Kidney (tissue), 14 donors: ENCODE measurements around the gene CAMKMT. TPM values are rescaled to one million over a fixed set of nuclear protein-coding genes. Genes with fewer than 3 reads are reported as not detected.

Source experiments
- DNase-seq, 5 donors: peaks; one replicate each; pipeline ENCODE4 v3.0.0-alpha.2; 2013 to 2020
- FAIRE-seq: peaks from 2 replicates; lab custom pipeline; 2012; peaks lifted over from hg19 to GRCh38; lab: Jason Lieb, UNC
- H3K27ac ChIP-seq, 2 donors: one replicate each; pipeline ENCODE4 v1.7.0; 2013; ENCODE audit warnings: low read depth in 2 of 2, low read length in 2 of 2, inconsistent platforms in 1 of 2
- H3K27me3 ChIP-seq: one replicate; pipeline ENCODE4 v1.7.1; 2013; ENCODE audit warnings: low read length, inconsistent platforms; ENCODE audit not compliant: control insufficient read depth, insufficient read depth
- H3K36me3 ChIP-seq, 3 donors: one replicate each; pipeline versions ENCODE4 v1.7.0 to v1.7.1; 2013; ENCODE audit warnings: low read length in 3 of 3, control low read depth in 1 of 3, inconsistent platforms in 1 of 3; ENCODE audit not compliant: insufficient read depth in 3 of 3, control insufficient read depth in 2 of 3
- H3K4me1 ChIP-seq, 3 donors: one replicate each; pipeline versions ENCODE4 v1.7.0 to v1.7.1; 2013; ENCODE audit warnings: low read length in 3 of 3, inconsistent platforms in 1 of 3, low read depth in 1 of 3; ENCODE audit not compliant: control insufficient read depth in 2 of 3, insufficient read depth in 2 of 3
- H3K4me3 ChIP-seq, 3 donors: one replicate each; pipeline versions ENCODE4 v1.7.0 to v1.8.1; 2013; ENCODE audit warnings: low read length in 3 of 3, control low read depth in 1 of 3, inconsistent platforms in 1 of 3
- H3K9ac ChIP-seq, 3 donors: one replicate each; pipeline versions ENCODE4 v1.7.0 to v1.7.1; 2013; ENCODE audit warnings: low read length in 3 of 3, control low read depth in 1 of 3, inconsistent platforms in 1 of 3
- H3K9me3 ChIP-seq, 3 donors: one replicate each; pipeline versions ENCODE4 v1.7.0 to v1.7.1; 2013; ENCODE audit warnings: low read length in 3 of 3, control low read depth in 1 of 3, inconsistent platforms in 1 of 3; ENCODE audit not compliant: control insufficient read depth in 2 of 3, insufficient read depth in 1 of 3
- CTCF ChIP-seq: IDR thresholded peaks from 3 replicates; pipeline ENCODE4 v1.5.1; 2012; ENCODE audit warnings: mild to moderate bottlenecking, moderate library complexity, borderline replicate concordance; ENCODE audit not compliant: insufficient read depth; ENCODE audit errors: extremely low read depth
- intact Hi-C: fragments of 100-400 bp; cut with DNase I; formaldehyde crosslinking; loops from one replicate; pipeline ENCODE4 v1.11.1; 2022
- polyA plus RNA-seq: library from polyadenylated mRNA; stranded (reverse); fragments of 350-450 nt; fragmentation: Illumina TruSeq; extraction: RNeasy Lipid Tissue Mini Kit (QIAGEN cat#74804); gene quantifications from one replicate; pipeline ENCODE4 v1.2.3, GENCODE V29; 2014; ENCODE audit warnings: low read depth, low replicate concordance; ENCODE audit not compliant: insufficient read depth
- total RNA-seq: library from RNA; stranded (reverse); fragmentation: NEBNext Ultra II Directional; extraction: Animal tissue kit (Norgen Biotek cat#: 25700); gene quantifications from one replicate; pipeline ENCODE4 v1.2.1, GENCODE V29; 2021
- donor health status: control.
- donor health status: control.
- donor health status: control.
- donor health status: control.
- donor health status: control.
- donor health status: DM: yes; HTN: yes; CAD: no.
- donor health status: Normal renal cell carcinoma (clear cell type).

CAMKMT gene
- total and polyA plus RNA-seq, 2 donors from 2014 or later = 9.9 to 14.5 TPM

GRCh38 chr2:44537264-44537663, 175.5 kb downstream of the CAMKMT start:
- Histone ChIP-seq H3K27me3 (no peaks in the 10 kb centered on the region), H3K36me3 (no peaks in the 10 kb centered on the region), H3K4me3 (no peak overlapping the region), H3K9ac (no peak overlapping the region), H3K4me1 (no peaks in the 10 kb centered on the region), H3K27ac (no peak overlapping the region), H3K9me3 (no peaks in the 10 kb centered on the region)
- DNase-seq = no peak
- no peak for FAIRE-seq
- no peak for TF ChIP-seq CTCF
- intact Hi-C loops = no loop called here

DNA sequence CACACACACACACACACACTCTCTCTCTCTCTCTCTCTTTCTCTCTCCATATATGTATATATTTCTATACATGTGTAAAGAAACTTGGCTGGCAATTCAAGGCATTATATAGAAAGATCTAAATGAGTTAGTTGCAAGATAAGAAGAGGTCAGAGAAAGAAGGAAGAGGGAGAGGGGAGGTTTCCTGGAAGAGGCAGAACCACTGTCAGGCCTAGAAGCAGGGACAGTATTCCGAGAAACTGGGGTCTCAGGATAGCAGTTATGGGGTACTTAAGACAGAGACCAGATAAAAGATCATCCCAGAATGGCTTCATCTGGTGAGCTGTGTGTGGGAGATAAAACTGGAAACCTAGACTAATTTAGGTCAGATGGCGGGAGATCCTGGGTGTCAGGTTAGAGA, 180.8 kb downstream of the CAMKMT start:
- H3K27me3 ChIP-seq = no peaks in the 10 kb centered on the region
- intact Hi-C loops = no loop called here
- FAIRE-seq (no peak), DNase-seq (no peak)
- no peak overlapping the region for H3K27ac ChIP-seq
- TF ChIP-seq CTCF = no peak
- no peaks in the 10 kb centered on the region for H3K36me3 ChIP-seq
- H3K4me1 ChIP-seq = no peaks in the 10 kb centered on the region
- no peak overlapping the region for H3K4me3 ChIP-seq
- H3K9me3 ChIP-seq = no peaks in the 10 kb centered on the region
- H3K9ac ChIP-seq = no peak overlapping the region

DNA sequence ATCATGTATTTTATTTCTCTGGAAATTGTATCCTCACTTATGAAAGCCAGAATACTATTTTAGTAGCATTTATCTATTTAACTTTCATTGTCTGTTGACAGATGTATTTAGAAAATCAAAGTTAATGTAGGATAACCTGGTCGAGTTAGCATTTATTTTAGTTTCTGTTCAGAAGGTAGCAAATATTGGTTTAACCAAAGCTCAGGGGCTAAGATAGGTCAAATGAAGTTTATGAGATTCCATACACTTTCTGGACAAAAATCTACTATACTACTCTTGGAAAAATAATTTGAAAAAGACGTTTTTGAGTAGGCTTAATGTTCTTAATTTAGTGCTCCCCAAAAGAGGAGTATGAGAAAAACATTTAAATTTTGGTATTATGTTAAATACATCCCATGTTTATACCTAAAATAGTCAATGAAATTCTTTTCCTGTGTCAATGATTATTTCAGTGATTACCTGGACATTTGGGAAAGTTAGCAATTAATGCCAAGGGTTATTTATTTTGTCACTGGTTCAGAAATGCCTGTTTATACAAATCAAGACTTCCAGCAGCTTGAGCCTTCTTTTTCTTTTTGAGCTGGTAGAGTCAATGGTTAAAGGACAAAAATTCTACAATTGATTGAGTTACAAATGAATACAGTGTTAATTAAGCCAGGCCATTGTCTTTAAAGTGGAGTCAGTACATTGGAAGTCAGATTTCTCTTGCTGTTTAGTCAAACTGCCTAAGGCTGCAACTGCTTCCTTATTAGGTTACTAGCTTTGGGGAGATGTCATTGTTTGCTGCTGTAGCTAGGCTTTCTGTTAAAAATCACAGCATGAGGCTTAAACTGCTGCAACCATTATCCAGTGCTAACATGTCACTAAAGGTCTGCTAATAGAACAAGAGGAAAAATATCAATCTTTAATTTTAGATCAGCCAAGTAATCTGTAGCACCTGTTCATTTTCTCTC, 182.3 kb downstream of the CAMKMT start:
- peak in 1 of 5 donors; percentile 12 for DNase-seq
- Histone ChIP-seq H3K9me3 (no peaks in the 10 kb centered on the region), H3K4me3 (no peak overlapping the region), H3K27me3 (no peaks in the 10 kb centered on the region), H3K9ac (no peak overlapping the region), H3K36me3 (no peaks in the 10 kb centered on the region), H3K4me1 (no peaks in the 10 kb centered on the region), H3K27ac (no peak overlapping the region)
- no peak for FAIRE-seq
- no peak for TF ChIP-seq CTCF
- intact Hi-C loops = no loop called here
